Nucleus accumbens (tissue), 56 donors: Measurements from ENCODE around the gene PSMC3.

ENCODE experiments used
- DNase-seq, 56 donors: peaks; one replicate each; lab custom pipeline; 2025; lab: John Stamatoyannopoulos, UW

Gene PSMC3

GRCh38 chr11:47443817-47444216 lies 17.6 kb upstream of the PSMC3 start:
- no peak for DNase-seq

- DNase-seq, result peak in 37 of 56 donors; percentile 9 to 80 (median 54)
These were observed 16.9 kb upstream of the PSMC3 start for GRCh38 chr11:47443028-47443700.

GRCh38 chr11:47442514-47442913 lies 16.3 kb upstream of the PSMC3 start:
- DNase-seq, result peak in 39 of 56 donors; percentile 5 to 70 (median 29)

- DNase-seq, result no peak
These were observed 15.2 kb upstream of the PSMC3 start for GRCh38 chr11:47441421-47441820.

GRCh38 chr11:47440054-47440476 lies 13.8 kb upstream of the PSMC3 start:
- no peak for DNase-seq

- no peak for DNase-seq
These were observed 12.5 kb upstream of the PSMC3 start for GRCh38 chr11:47438721-47439120.

GRCh38 chr11:47437746-47438418 lies 11.6 kb upstream of the PSMC3 start:
- DNase-seq, result peak in 19 of 56 donors; percentile 13 to 56 (median 31)

GRCh38 chr11:47437218-47437745 lies 11.0 kb upstream of the PSMC3 start:
- DNase-seq, result no peak

- DNase-seq, result no peak
These were observed 10.5 kb upstream of the PSMC3 start for GRCh38 chr11:47436726-47437125.

GRCh38 chr11:47435687-47436086 lies 9.4 kb upstream of the PSMC3 start:
- no peak for DNase-seq

- peak in 10 of 56 donors; percentile 8 to 46 (median 25) for DNase-seq
These were observed 8.0 kb upstream of the PSMC3 start for GRCh38 chr11:47434011-47434786.

GRCh38 chr11:47433157-47433556 lies 6.9 kb upstream of the PSMC3 start:
- DNase-seq, result no peak

- no peak for DNase-seq
These were observed 5.3 kb upstream of the PSMC3 start for GRCh38 chr11:47431356-47432083.

- DNase-seq, result peak in 12 of 56 donors; percentile 9 to 60 (median 34)
These were observed 4.3 kb upstream of the PSMC3 start for GRCh38 chr11:47430524-47430923.

GRCh38 chr11:47425611-47426010 lies 628 bp downstream of the PSMC3 start:
- DNase-seq, result no peak

GRCh38 chr11:47418454-47419259 lies 7.6 kb downstream of the PSMC3 start:
- no peak for DNase-seq

GRCh38 chr11:47417712-47418111 lies 8.5 kb downstream of the PSMC3 start:
- no peak for DNase-seq

- peak in 3 of 56 donors; percentile 22 to 55 (median 29) for DNase-seq
These were observed 10.2 kb downstream of the PSMC3 start for GRCh38 chr11:47415949-47416472.
